Measurements from ENCODE around the gene CCDC9B.
A peak's percentile ranks its signal among the peaks of the same experiment; 100 is the strongest.

The CCDC9B gene

DNA sequence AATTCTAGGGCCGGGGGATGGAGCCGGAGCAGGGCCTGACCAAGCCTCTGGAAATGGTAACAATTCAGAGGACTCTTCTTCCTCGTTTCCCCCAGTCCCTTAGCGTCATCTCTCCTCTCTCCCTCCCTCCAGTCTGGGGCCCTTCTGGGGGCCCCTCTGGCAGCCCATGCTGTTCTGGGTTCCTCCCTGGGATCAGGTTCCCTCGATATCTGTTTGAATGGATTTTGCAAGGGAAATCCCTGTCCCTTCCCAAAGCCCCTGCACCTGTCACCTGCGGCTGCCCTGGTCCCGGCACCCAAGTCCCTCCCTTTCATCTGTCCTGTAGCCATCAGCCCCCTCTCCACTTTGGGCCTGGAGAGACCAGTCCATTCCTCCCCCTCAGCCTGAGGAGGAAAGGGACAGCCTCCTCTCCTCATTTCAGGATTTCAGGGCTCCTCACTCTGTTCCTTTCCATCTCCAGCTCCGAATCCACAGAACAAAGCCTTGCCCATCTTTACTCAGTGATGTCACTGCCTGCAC lies 31.3 kb downstream of the CCDC9B start:
- H3K27ac ChIP-seq = no peak overlapping the region
- H3K4me3 ChIP-seq (ENCODE audit: low read depth, low read length) = no peak overlapping the region
- no peaks in the 10 kb centered on the region for H3K9me3 ChIP-seq (ENCODE audit: control insufficient read depth, low read length)
- H3K36me3 ChIP-seq (ENCODE audit: control insufficient read depth, insufficient read depth, low read length) = no peaks in the 10 kb centered on the region
- H3K4me2 ChIP-seq (ENCODE audit: low read length) = no peak overlapping the region
- TF ChIP-seq, protein P1, sequence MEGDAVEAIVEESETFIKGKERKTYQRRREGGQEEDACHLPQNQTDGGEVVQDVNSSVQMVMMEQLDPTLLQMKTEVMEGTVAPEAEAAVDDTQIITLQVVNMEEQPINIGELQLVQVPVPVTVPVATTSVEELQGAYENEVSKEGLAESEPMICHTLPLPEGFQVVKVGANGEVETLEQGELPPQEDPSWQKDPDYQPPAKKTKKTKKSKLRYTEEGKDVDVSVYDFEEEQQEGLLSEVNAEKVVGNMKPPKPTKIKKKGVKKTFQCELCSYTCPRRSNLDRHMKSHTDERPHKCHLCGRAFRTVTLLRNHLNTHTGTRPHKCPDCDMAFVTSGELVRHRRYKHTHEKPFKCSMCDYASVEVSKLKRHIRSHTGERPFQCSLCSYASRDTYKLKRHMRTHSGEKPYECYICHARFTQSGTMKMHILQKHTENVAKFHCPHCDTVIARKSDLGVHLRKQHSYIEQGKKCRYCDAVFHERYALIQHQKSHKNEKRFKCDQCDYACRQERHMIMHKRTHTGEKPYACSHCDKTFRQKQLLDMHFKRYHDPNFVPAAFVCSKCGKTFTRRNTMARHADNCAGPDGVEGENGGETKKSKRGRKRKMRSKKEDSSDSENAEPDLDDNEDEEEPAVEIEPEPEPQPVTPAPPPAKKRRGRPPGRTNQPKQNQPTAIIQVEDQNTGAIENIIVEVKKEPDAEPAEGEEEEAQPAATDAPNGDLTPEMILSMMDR (IDR thresholded peaks at IDR 0.05) = no peak
- H3K9ac ChIP-seq = no peak overlapping the region
- H3K4me1 ChIP-seq = no peaks in the 10 kb centered on the region
- no peaks in the 10 kb centered on the region for H3K79me2 ChIP-seq
- H3K27me3 ChIP-seq (ENCODE audit: control insufficient read depth, insufficient read depth, low read length) = no peaks in the 10 kb centered on the region
- H2AFZ ChIP-seq = no peak overlapping the region

DNA sequence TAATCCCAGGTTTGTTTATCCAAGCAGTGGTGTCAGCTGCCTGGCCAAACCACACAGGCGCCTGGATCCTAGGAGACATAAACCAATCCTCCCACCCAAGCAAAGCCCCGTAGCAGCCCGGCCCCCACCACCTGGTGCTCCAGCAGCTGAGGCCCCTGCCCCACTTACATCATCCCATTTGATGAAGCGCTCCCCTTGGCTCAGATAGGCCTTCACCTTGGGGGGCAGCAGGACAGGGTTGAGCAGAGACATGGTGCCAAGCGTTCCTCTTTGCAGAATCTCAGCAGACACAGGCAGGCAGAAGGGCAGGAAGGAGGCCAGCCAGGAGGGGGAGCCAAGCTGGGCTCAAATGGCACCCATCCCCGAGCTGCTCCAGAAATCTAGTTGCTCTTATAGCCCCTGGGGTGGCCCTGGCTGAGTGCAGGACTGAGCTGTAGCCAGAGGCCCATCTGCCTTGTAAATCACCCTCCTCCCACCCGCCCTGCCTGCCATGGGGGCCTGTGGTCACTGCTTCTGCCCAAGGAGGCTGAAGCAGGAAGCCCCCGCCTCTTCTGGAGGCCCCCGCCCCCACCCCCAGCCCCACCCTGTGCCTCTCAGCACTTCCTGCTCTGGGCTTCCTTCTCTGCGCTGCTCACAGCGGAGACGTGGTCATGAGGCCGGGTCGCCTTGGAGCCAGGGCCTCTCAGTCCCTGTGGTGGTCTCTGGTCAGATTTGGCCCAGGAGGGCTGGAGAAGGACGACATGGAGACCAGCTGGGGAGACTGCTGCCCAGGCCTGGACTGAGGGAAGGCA lies 33.1 kb downstream of the CCDC9B start, which contains the start of gene PLCB2:
PLCB2 (minus strand) TSS at position 515 of the 791 bp plus-strand sequence; CDS start at position 252, 263 bp downstream.
- H3K4me3 ChIP-seq (ENCODE audit: low read depth, low read length) = peak within 1 kb of the TSS; percentile 11
- TF ChIP-seq, protein P1 (IDR thresholded peaks at IDR 0.05) = no peak
- H3K4me1 ChIP-seq = no peaks in the 10 kb centered on the region
- no peaks in the 10 kb centered on the region for H3K27me3 ChIP-seq (ENCODE audit: control insufficient read depth, insufficient read depth, low read length)
- no peaks in the 10 kb centered on the region for H3K9me3 ChIP-seq (ENCODE audit: control insufficient read depth, low read length)
- H3K27ac ChIP-seq = no peak within 1 kb of the TSS
- H3K9ac ChIP-seq = no peak within 1 kb of the TSS
- no peak within 1 kb of the TSS for H3K4me2 ChIP-seq (ENCODE audit: low read length)
- no peak within 1 kb of the TSS for H2AFZ ChIP-seq
- H3K79me2 ChIP-seq = no peaks in the 10 kb centered on the region
- H3K36me3 ChIP-seq (ENCODE audit: control insufficient read depth, insufficient read depth, low read length) = no peaks in the 10 kb centered on the region

DNA sequence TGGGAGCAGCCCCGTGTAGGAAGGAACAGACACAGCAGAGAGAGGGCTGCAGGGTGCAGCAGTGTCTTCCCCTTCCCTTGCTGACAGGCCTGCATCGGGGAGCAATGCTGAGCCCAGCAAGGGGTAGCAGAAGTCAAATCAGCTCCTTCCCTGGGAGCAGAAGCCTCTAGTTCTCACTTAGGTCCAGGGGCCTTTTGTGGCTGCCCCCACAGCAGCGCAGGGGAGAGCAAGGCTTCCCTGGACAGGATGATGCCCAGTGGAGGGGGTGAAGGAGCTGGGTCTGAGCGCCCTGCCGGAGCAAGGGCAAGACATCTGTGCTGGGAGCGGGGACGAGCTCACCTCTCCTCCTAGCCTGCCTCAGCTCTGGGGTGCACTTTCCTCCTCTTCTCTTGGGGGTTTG lies 33.8 kb downstream of the CCDC9B start:
- no peaks in the 10 kb centered on the region for H3K36me3 ChIP-seq (ENCODE audit: control insufficient read depth, insufficient read depth, low read length)
- no peak overlapping the region for H2AFZ ChIP-seq
- H3K4me1 ChIP-seq = no peaks in the 10 kb centered on the region
- H3K9me3 ChIP-seq (ENCODE audit: control insufficient read depth, low read length) = no peaks in the 10 kb centered on the region
- H3K4me3 ChIP-seq (ENCODE audit: low read depth, low read length) = peak overlapping the region; percentile 11
- H3K9ac ChIP-seq = no peak overlapping the region
- no peak overlapping the region for H3K27ac ChIP-seq
- H3K4me2 ChIP-seq (ENCODE audit: low read length) = no peak overlapping the region
- H3K27me3 ChIP-seq (ENCODE audit: control insufficient read depth, insufficient read depth, low read length) = no peaks in the 10 kb centered on the region
- TF ChIP-seq, protein P1 (IDR thresholded peaks at IDR 0.05) = no peak
- no peaks in the 10 kb centered on the region for H3K79me2 ChIP-seq

DNA sequence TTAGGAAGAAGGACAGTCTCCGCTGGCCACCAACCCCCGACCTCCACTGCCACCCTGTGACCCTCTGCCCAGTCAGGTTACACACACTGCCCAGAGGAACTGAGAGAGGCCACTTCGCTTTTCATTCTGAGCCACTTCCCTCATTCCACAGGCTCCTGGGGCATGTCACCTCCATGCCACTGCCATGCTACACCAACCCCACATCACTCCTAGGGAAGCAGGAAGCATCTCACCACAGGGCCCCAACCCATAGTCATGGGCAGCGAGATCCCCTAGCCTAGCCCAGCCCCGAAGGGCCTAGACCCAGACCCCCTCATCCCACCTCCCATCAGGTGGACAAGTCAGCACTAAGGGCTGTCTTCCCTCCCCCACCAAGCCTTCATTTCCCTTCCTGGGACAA lies 34.4 kb downstream of the CCDC9B start:
- no peaks in the 10 kb centered on the region for H3K9me3 ChIP-seq (ENCODE audit: control insufficient read depth, low read length)
- H3K4me2 ChIP-seq (ENCODE audit: low read length) = no peak overlapping the region
- H3K27me3 ChIP-seq (ENCODE audit: control insufficient read depth, insufficient read depth, low read length) = no peaks in the 10 kb centered on the region
- H3K79me2 ChIP-seq = no peaks in the 10 kb centered on the region
- TF ChIP-seq, protein P1 (IDR thresholded peaks at IDR 0.05) = no peak
- H3K4me1 ChIP-seq = no peaks in the 10 kb centered on the region
- H3K36me3 ChIP-seq (ENCODE audit: control insufficient read depth, insufficient read depth, low read length) = no peaks in the 10 kb centered on the region
- no peak overlapping the region for H2AFZ ChIP-seq
- H3K4me3 ChIP-seq (ENCODE audit: low read depth, low read length) = no peak overlapping the region
- no peak overlapping the region for H3K9ac ChIP-seq
- no peak overlapping the region for H3K27ac ChIP-seq

Measured in parathyroid adenoma (tissue), 2 donors.